22Rv1 (cell line): ENCODE data around the gene GLYR1.

Experiments used
- CTCF ChIP-seq: fragments of 450-650 bp; IDR thresholded peaks from 2 replicates; pipeline ENCODE4 v1.5.1; 2017; ENCODE audit warnings: mild to moderate bottlenecking
- ZFX ChIP-seq: fragments of 450-650 bp; IDR thresholded peaks from 2 replicates; pipeline ENCODE4 v1.6.1; 2017; ENCODE audit warnings: antibody characterized with exemption, borderline replicate concordance

GRCh38 chr16:4788489-4788889, 58.6 kb downstream of the GLYR1 start:
- TF ChIP-seq CTCF (no peak), ZFX (no peak)
